GM18499 (cell line): ENCODE results near the gene TENT5D.
"Not testable (repeated sequence)": the region's sequence is repeated elsewhere in the genome, so short reads cannot be mapped to it uniquely, and the experiment has no call there.

ENCODE experiments used
- ATAC-seq: cut with Tn5 transposase; IDR thresholded peaks from one replicate; pipeline ENCODE4 v1.9.1; 2021; ENCODE audit warnings: moderate number of reproducible peaks; ENCODE audit not compliant: insufficient read depth, unreplicated experiment

Gene TENT5D

GRCh38 chrX:80420147-80420546, at the start of gene TENT5D:
Gene TENT5D (plus strand): TSS chrX:80420447. CDS start chrX:80442540, 22,093 bp downstream.
- no peak for ATAC-seq

GRCh38 chrX:80385651-80386050, 34.6 kb upstream of the TENT5D start:
- ATAC-seq, result not testable (repeated sequence)

GRCh38 chrX:80388206-80388605, 32.0 kb upstream of the TENT5D start:
- ATAC-seq, result no peak

GRCh38 chrX:80412042-80412441, 8.2 kb upstream of the TENT5D start:
- no peak for ATAC-seq

GRCh38 chrX:80423000-80423399, 2.8 kb downstream of the TENT5D start:
- ATAC-seq, result no peak

- ATAC-seq, result no peak
These were observed 3.5 kb downstream of the TENT5D start for GRCh38 chrX:80423744-80424143.

GRCh38 chrX:80430826-80431504, 10.7 kb downstream of the TENT5D start:
- no peak for ATAC-seq

- ATAC-seq, result no peak
These were observed 11.2 kb downstream of the TENT5D start for GRCh38 chrX:80431505-80431832.

GRCh38 chrX:80432441-80432840, 12.2 kb downstream of the TENT5D start:
- no peak for ATAC-seq

GRCh38 chrX:80432863-80433262, 12.6 kb downstream of the TENT5D start:
- no peak for ATAC-seq

- ATAC-seq, result not testable (repeated sequence)
These were observed 47.9 kb downstream of the TENT5D start for GRCh38 chrX:80468166-80468565.

GRCh38 chrX:80471582-80471981, 51.3 kb downstream of the TENT5D start:
- no peak for ATAC-seq

GRCh38 chrX:80485543-80485942, 65.3 kb downstream of the TENT5D start:
- ATAC-seq, result no peak

- no peak for ATAC-seq
These were observed 66.1 kb downstream of the TENT5D start for GRCh38 chrX:80486299-80486698.

- ATAC-seq, result no peak
These were observed 68.9 kb downstream of the TENT5D start for GRCh38 chrX:80489166-80489565.
